Measurements from ENCODE around the gene CDK7. TPM values are rescaled to one million over a fixed set of nuclear protein-coding genes. Genes with fewer than 3 reads are reported as not detected.
"Not testable (repeated sequence)": the region's sequence is repeated elsewhere in the genome, so short reads cannot be mapped to it uniquely, and the experiment has no call there.

Gene CDK7
- total RNA-seq, 1 donor from 2014 or later = 21.1 TPM

DNA sequence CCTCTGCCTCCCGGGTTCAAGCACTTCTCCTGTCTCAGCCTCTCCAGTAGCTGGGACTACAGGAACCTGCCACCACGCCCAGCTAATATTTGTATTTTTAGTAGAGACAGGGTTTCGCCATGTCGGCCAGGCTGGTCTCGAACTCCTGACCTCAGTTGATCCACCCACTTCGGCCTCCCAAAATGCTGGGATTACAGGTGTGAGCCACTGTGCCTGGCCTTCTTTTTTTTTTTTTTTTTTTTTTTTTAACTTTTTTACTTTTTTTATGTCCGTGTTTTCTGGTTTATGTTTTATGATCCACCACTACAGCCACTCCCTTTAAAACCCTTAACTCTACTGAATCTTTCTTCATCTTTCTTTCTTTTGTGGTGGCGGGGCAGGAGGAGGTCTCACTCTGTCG, 2.0 kb downstream of the CDK7 start:
- DNase-seq (ENCODE audit: low spot score) = not testable (repeated sequence)

DNA sequence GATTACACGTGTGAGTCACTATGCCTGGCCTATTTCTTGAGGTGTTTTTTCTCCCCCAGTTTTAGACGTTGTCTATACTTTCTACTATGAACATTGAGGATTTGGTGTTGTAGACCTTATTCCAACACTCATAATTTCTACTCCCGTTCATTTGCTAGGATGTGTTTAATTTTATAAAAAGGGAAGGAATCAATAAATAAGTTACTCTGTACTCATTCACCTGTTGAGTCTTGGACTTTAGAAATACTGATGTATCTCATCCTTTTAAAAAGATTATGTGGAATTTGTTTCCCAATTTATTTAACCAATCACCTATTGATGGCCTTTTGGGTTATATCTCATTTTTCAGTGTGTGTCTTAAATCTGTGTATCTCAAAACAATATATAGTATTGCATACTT, 3.2 kb downstream of the CDK7 start:
- DNase-seq (ENCODE audit: low spot score) = no peak

DNA sequence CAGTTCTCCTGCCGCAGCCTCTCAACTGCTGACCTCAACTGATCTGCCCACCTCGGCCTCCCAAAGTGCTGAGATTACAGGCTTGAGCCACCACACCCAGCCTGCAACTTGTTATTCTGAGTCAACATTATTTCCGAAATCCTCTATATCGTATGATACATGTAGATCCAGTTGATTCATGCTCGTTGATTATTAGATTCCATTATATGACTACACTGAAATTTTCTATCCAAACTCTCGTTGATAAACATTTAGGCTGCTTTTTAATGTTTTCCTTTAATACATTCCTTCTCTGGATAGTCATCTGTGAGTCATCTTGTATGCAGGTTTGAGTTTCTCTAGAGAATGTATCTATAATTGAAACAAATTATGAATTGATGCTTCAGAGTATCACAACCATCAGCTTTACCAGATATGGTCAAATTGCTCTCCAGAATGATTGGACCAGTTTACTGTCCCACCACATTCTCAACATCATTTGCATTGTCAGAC, 4.1 kb downstream of the CDK7 start:
- DNase-seq (ENCODE audit: low spot score) = no peak

DNA sequence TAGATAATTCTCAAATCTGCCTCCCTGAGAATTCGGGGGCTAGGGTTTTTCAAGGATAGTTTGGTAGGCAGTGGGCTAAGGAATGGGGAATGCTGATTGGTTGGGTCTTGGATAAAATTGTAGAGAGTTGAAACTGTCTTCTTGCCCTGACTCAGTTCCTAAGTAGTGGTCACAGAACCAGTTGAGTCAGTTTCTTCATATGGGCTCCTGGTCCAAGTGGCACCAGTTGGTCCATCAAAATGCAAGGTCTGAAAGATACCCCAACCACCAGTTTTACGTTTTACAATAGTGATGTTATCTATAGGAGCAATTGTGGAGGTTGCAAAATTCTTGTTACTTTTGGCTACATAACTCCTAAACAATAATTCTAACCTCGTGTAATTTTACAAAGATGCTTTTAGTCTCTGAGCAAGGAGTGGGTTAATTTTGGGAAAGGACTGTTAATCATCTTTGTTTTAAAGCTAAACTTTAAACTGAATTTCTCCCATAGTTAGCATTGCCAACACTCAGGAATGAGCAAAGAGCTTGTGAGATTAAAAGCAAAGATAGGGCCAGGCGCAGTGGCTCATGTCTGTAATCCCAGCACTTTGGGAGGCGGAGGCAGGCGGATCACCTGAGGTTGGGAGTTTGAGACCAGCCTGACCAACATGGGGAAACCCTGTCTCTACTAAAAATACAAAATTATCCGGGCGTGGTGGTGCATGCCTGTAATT, 7.7 kb downstream of the CDK7 start:
- DNase-seq (ENCODE audit: low spot score) = no peak

DNA sequence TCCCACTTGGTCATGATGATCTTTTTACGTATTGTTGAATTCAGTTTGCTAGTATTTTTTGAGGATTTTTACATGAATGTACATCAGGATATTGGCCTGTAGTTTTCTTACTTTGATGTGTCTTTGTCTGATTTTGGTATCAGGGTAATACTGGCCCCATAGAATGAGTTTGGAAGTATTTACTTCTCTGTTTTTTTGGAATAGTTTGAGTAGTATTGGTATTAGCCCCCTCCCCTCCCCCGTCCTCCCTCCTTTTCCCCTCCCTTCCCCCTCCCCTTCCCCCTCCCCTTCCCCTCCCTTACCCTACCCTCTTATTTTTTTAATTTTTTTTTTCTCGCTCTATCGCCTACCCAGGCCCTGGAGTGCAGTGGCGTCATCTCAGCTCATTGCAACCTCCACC, 10.3 kb downstream of the CDK7 start:
- DNase-seq (ENCODE audit: low spot score) = no peak

DNA sequence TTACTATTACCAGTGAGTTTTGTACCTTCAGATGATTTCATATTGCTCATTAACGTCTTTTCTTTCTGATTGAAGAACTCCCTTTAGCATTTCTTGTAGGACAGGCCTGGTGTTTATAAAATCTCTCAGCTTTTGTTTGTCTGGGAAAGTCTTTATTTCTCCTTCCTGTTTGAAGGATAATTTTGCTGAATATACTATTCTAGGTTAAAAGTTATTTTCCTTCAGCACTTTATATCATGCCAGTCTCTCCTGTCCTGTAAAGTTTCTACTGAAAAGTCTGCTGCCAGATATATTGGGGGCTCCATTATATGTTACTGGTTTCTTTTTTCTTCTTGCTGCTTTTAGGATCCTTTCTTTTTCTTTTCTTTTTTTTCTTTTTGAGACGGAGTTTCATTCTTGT, 13.3 kb downstream of the CDK7 start:
- no peak for DNase-seq (ENCODE audit: low spot score)

DNA sequence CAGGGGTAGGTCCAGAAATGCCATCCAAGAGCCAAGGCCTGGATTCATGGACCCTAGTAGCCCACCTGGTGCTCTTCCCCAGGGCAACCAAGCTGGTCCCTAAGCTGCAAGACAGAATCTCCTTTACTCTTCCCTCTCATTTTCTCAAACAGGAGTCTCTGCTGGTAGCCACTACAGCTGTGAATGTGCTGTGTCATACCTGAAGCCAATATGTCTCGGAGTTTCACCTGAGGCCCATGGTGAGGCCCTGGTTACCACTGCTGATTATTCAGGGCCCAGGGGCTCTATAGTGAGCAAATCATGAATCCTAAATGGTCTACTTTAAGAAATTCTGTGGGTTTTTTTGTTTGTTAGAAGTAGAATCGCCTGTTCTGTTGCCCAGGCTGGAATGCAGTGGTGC, 15.9 kb downstream of the CDK7 start:
- DNase-seq (ENCODE audit: low spot score) = no peak

DNA sequence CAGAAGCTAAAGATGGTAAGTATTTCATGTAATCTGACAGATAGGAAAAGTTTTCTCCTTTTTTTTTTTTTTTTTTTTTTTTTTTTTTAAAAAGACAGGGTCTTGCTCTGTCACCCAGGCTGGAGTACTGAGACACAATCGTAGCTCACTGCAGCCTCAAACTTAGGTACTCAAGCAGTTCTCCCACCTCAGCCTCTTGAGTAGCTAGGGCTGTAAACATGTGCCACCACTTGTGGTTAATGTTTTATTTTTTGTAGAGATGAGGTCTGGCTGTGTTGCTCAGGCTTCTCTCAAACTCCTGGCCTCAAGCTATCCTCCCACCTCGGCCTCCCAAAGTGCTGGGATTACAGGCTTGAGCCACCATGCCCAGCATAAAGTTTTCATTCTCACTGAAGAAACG, 17.8 kb downstream of the CDK7 start:
- no peak for DNase-seq (ENCODE audit: low spot score)

DNA sequence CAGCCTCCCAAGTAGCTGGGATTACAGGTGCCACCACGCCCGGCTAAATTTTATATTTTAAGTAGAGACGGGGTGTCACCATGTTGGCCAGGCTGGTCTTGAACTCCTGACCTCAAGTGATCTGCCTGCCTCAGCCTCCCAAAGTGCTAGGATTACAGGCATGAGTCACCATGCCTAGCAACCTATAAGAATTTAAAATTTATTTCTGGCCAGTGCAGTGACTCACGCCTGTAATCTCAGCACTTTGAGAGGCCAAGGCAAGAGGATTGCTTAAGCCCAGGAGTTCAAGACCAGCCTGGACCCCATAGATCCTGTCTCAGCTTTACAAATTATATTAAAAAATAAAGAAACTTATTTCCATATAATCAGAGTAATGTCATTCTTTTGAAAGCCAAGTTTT, 21.3 kb downstream of the CDK7 start:
- not testable (repeated sequence) for DNase-seq (ENCODE audit: low spot score)

DNA sequence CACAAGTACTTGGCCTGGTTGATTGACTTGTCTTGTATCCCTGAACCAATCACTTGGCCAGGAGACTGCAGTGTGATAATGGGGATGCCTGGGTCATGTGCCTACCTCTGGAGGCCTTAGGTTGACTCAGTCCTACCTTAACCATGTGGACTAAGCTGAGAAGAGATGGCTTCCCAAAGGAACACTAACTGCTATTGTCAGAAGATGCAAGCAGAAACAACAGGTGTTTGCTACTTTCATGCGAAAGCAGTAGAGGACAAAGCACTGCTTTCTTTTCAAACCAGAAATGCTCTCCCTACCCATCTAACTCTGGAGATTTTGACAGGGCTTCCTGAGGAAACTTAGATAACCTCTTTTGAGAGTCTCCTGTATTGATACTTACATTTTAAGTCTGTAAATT, 22.9 kb downstream of the CDK7 start:
- DNase-seq (ENCODE audit: low spot score) = no peak

DNA sequence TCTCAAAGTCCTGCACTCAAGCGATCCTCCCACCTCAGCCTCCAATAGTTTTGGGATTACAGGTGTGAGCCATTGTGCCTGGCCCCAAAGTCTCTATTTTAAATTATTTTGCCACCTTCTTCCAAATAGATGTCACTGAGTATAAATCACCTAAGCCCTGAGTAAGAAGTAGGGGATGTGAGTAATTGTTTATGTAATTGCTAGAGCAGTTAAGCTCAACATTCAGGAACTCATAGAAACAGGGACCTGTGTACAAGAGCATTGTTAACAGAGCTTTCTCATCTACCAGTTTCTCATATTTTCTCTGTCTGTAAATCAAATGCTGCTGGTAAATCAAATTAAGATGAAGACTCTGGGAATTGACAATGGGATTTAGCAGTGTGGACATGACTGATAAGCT, 26.3 kb downstream of the CDK7 start:
- no peak for DNase-seq (ENCODE audit: low spot score)

DNA sequence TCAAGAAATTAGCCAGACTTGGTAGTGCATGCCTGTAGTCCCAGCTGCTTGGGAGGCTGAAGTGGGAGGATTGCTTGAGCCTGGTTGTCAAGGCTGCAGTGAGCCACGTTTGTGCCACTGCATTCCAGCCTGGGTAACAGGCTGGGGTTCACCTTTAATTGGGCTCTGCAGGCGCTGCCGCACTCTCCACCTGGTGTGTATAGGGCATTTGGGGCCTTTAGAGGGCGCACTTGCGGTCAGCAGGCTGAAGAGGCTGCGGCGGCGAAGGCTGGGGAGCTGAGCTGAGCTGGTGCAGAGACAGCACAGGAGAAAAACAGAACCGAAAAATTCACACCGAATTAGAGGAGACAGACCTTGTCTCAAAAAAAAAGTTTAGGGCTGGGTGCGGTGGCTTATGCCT, 31.2 kb downstream of the CDK7 start:
- no peak for DNase-seq (ENCODE audit: low spot score)

DNA sequence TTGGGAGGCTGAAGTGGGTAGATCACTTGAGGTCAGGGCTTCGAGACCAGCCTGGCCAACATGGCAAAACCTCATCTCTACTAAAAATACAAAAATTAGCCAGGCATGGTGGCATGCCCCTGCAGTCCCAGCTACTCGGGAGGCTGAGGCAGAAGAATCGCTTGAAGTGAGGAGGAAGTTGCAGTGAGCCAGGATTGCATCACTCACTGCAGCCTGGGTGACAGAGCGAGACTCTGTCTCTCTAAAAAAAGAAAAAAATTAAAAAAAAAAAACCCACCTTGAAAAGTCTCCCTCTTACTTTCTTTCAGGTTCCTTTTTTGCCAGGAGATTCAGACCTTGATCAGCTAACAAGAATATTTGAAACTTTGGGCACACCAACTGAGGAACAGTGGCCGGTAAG, 34.2 kb downstream of the CDK7 start:
- no peak for DNase-seq (ENCODE audit: low spot score)

DNA sequence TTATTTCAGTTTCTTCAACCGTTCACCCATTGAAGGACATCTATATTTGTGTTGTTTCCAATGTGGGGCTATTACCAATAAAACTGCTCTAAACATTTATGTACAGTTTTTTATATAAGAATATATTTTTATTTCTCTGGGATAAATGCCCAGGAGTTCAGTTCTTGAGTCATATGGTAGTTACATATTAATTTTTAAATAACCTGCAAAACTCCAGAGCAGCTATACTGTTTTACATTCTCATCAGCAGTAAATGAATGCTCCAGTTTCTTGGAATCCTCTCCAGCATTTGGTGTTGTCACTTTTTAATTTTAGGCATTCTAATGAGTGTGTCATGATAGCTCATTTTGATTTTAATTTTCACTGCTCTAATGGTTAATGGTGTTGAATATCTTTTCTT, 36.2 kb downstream of the CDK7 start:
- no peak for DNase-seq (ENCODE audit: low spot score)

DNA sequence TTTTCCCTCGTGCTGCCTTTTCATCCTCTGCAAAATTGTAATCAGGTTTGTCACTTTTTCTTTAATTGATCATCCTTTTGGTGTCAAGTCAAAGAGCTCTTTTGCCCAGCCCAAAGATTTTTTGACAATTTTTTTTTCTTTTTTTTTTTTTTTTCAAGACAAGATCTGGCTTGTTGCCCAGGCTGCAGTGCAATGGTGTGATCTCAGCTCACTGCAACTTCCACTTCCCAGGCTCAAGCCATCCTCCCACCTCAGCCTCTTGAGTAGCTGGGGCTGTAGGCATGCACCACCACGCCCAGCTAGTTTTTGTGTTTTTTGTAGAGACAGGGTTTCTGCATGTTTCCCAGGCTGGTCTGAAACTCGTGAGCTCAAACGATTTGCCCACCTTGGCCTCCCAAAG, 36.7 kb downstream of the CDK7 start:
- no peak for DNase-seq (ENCODE audit: low spot score)

DNA sequence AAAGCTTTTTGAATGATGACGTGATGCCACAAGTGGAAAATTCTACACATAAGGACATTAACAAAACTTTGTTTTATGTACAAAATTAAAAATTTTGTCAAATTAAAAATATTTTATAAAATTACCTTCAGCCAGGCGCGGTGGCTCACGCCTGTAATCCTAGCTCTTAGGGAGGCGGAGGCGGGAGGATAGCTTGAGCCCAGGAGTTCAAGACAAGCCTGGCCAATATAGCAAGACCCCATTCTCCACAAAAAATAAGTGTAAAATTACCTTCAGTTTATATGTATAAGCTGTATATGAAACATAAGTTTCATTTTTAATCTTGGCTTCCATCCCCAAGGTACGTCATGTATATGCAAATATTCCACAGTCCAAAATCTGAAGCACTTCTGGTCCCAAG, 40.9 kb downstream of the CDK7 start:
- no peak for DNase-seq (ENCODE audit: low spot score)

DNA sequence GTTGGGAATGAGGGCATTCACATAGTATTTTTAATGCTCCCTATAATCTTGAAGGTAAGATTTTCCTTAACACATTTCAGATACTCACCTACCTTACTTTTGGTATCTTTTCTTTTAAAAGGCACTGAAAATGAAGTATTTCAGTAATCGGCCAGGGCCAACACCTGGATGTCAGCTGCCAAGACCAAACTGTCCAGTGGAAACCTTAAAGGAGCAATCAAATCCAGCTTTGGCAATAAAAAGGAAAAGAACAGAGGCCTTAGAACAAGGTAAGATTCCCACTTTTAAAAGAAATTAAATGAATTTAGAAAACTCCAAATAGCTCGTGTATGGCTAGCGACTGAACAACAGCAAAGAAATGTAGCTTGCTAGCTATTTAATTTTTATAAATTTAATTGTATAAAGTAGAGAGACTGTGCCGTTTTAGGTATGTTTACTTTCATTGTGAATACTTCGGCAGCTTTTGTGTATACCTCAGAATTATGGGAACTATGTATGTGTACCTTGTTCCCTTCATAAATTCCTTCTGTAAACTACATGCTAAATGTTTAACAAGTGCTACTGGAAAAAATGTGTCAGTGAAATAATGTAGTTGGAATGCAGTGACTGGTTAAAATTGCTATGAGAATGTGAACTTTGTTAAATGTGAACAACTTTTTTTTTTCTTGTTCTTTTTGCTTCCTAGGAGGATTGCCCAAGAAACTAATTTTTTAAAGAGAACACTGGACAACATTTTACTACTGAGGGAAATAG, 41.9 kb downstream of the CDK7 start:
- no peak for DNase-seq (ENCODE audit: low spot score)

DNA sequence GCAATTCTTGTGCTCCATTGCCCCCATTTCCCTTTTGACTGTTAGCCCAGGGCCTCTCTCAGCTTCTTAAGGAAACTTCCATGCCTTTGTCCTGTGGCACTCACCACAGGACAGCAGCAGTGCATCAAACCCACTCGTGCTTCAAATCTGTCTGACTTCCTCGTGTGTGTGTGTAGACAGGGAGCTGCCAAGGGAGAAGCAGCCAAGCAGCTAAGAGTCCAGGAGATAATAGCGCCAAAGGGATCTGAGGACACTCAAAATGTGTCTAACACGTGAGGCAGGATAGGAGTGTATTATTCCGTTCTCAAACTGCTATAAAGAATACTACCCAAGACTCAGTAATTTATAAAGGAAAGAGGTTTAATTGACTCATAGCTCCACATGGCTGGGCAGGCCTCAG, 44.8 kb downstream of the CDK7 start:
- no peak for DNase-seq (ENCODE audit: low spot score)

DNA sequence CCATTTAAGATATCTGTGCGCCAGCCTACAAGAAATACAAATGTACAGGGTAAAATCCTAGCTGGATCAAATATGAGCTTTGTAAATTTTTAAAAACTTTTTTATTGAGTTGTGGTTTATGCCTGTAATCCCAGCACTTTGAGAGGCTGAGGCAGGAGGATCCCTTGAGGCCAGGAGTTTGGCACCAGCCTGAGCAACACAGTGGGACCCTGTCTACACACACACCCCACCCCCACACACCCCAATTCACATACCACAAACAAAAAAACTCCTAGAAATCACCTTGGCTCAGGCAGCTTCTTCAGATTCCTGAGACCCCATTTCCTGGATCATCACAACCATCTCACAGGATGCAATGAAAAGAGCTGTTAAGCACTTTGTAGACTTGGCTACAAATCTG, 46.4 kb downstream of the CDK7 start:
- DNase-seq (ENCODE audit: low spot score) = no peak

DNA sequence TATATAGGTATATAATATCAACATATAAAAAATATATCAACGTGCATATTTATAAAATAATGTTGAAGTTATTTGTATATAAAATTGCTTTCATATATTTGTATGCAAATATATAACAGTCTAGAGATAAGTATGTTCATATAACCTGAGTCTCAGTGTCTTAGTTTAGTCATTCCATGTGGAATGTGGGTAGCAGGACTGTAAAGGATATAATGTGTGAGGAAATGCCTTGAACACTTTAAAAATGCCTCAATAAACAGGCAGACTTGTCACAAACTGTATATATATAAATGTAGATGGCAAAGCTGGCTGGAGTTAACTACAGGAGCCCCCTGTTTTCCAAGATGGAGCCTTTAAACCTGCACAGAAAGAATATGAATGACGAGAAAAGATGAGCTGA, 49.5 kb downstream of the CDK7 start:
- DNase-seq (ENCODE audit: low spot score) = no peak

DNA sequence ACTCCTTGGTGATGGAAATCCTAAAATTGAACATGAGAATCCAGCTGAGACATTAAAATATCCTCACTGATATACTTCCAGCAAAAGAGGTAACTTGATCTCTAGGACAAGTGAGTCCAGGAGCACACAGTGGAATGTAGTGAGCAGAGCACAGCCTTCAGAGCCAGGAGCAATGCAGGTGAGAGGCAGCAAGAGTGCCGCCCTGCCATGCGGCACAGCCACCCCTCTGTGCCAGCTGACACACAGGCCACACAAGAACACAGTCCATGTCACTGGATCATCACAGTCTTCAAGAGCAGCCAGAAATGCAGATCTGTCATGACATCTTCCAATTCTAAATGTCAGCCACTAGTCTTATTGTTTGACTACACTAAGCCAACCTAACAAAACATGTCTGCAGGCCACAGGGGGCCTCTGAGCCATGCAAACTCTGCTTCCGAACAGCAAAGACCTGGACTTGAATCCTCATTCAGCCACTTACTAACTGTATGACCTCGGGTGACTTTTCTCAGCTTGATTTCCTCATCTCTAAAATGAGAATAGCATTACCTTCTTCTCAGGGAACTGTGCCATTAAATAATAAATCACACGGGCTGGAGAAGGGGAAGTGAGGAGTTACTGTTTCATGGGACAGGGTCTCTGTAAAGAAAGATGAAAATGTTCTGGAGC, 50.9 kb downstream of the CDK7 start:
- no peak for DNase-seq (ENCODE audit: low spot score)

DNA sequence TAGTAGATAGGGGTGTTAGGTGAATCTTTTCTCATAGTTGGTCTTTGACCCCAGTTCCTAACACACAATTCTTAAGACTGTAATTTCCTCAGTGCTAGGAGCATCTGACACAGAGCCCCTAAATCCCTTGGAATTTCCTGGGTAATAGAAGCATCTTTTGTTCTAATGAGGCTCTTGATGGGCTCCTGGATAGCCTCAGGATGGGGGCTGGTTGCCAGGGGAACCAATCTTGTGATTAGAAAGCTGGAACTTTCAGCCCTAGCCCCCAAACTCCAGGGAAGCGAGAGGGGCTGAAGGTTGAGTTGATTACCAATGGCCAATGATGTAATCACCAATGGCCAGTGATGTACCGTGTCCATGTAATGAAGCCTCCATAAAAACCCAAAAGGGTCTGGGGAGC, 53.4 kb downstream of the CDK7 start:
- no peak for DNase-seq (ENCODE audit: low spot score)

DNA sequence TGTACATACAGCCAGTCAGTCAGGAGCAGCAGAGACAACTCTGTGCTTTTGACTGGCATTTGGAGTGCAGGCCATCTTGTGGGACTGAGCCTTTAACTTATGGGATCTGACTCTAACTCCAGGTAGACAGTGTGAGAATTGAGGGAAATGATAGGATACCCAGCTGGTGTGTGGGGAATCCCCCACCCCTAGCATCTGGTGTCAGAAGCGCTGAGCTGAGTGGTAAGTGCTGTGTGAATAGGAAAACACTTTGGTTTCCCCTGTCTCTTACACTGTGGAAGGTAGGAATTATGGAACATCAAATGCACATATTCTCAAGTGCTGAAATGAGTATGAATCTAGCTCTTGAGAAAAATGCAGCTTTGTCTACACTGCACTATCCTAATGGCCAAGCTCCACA, 54.0 kb downstream of the CDK7 start:
- DNase-seq (ENCODE audit: low spot score) = no peak

All from mucosa of gallbladder (tissue), 1 donor.